ENCODE measurements around the gene DYTN.

The DYTN gene

GRCh38 chr2:206718296-206718695, at the start of gene DYTN:
Gene DYTN (minus strand): TSS chr2:206718396. CDS start chr2:206718279, 117 bp downstream.
- H3K4me3 ChIP-seq (ENCODE audit: low read length), result no peak within 1 kb of the TSS
- no peaks in the 10 kb centered on the region for H3K36me3 ChIP-seq (ENCODE audit: insufficient read depth, low read depth, low read length)
- H3K27me3 ChIP-seq (ENCODE audit: insufficient read depth, low read length), result no peaks in the 10 kb centered on the region; the same call in 1 of the 2 replicates
- peaks cover 3% of the 10 kb centered on the region; the same call in 1 of the 2 replicates for H3K9me3 ChIP-seq (ENCODE audit: insufficient read depth, low read depth, low read length)
- peaks cover 8% of the 10 kb centered on the region; the same call in 1 of the 2 replicates for H3K4me1 ChIP-seq (ENCODE audit: insufficient read depth, low read length)
- no peak within 1 kb of the TSS for H3K27ac ChIP-seq (ENCODE audit: low read length)
- H3K9ac ChIP-seq (ENCODE audit: low read depth, low read length), result no peak within 1 kb of the TSS

- Histone ChIP-seq H3K27me3 (ENCODE audit: insufficient read depth, low read length) (peaks cover 18% of the 10 kb centered on the region; the same call in 1 of the 2 replicates), H3K4me3 (ENCODE audit: low read length) (peak overlapping the region; percentile 94), H3K9ac (ENCODE audit: low read depth, low read length) (peak overlapping the region; percentile 96), H3K36me3 (ENCODE audit: insufficient read depth, low read depth, low read length) (peaks cover 41% of the 10 kb centered on the region), H3K27ac (ENCODE audit: low read length) (no peak overlapping the region), H3K9me3 (ENCODE audit: insufficient read depth, low read depth, low read length) (no peaks in the 10 kb centered on the region), H3K4me1 (ENCODE audit: insufficient read depth, low read length) (peaks cover 7% of the 10 kb centered on the region; the same call in 1 of the 2 replicates)
These were observed 48.1 kb upstream of the DYTN start for GRCh38 chr2:206766057-206766930.

GRCh38 chr2:206765242-206766056, 47.3 kb upstream of the DYTN start, which contains the start of the genes FASTKD2 and MDH1B:
Gene FASTKD2 (plus strand): TSS chr2:206765606. CDS start chr2:206766694, 1,088 bp downstream.
Gene MDH1B (minus strand): TSS chr2:206765328. CDS start chr2:206765271, 57 bp downstream.
- peak within 1 kb of the TSS; percentile 94 for H3K4me3 ChIP-seq (ENCODE audit: low read length)
- no peaks in the 10 kb centered on the region for H3K9me3 ChIP-seq (ENCODE audit: insufficient read depth, low read depth, low read length)
- H3K27ac ChIP-seq (ENCODE audit: low read length), result peak within 1 kb of the TSS; percentile 63
- H3K27me3 ChIP-seq (ENCODE audit: insufficient read depth, low read length), result peaks cover 18% of the 10 kb centered on the region; the same call in 1 of the 2 replicates
- H3K9ac ChIP-seq (ENCODE audit: low read depth, low read length), result peak within 1 kb of the TSS; percentile 96
- peaks cover 7% of the 10 kb centered on the region; the same call in 1 of the 2 replicates for H3K4me1 ChIP-seq (ENCODE audit: insufficient read depth, low read length)
- peaks cover 34% of the 10 kb centered on the region for H3K36me3 ChIP-seq (ENCODE audit: insufficient read depth, low read depth, low read length)

- peaks cover 7% of the 10 kb centered on the region; the same call in 1 of the 2 replicates for H3K4me1 ChIP-seq (ENCODE audit: insufficient read depth, low read length)
- no peaks in the 10 kb centered on the region for H3K9me3 ChIP-seq (ENCODE audit: insufficient read depth, low read depth, low read length)
- H3K4me3 ChIP-seq (ENCODE audit: low read length), result peak overlapping the region; percentile 94
- no peak overlapping the region for H3K27ac ChIP-seq (ENCODE audit: low read length)
- H3K36me3 ChIP-seq (ENCODE audit: insufficient read depth, low read depth, low read length), result peaks cover 29% of the 10 kb centered on the region
- peak overlapping the region; percentile 96; the same call in 1 of the 2 replicates for H3K9ac ChIP-seq (ENCODE audit: low read depth, low read length)
- H3K27me3 ChIP-seq (ENCODE audit: insufficient read depth, low read length), result peaks cover 18% of the 10 kb centered on the region; the same call in 1 of the 2 replicates
These were observed 46.6 kb upstream of the DYTN start for GRCh38 chr2:206764673-206765241.

- Histone ChIP-seq H3K9ac (ENCODE audit: low read depth, low read length) (no peak overlapping the region), H3K4me3 (ENCODE audit: low read length) (no peak overlapping the region), H3K36me3 (ENCODE audit: insufficient read depth, low read depth, low read length) (no peaks in the 10 kb centered on the region), H3K27me3 (ENCODE audit: insufficient read depth, low read length) (peaks cover 4% of the 10 kb centered on the region; the same call in 1 of the 2 replicates), H3K9me3 (ENCODE audit: insufficient read depth, low read depth, low read length) (no peaks in the 10 kb centered on the region), H3K4me1 (ENCODE audit: insufficient read depth, low read length) (no peaks in the 10 kb centered on the region), H3K27ac (ENCODE audit: low read length) (no peak overlapping the region)
These were observed 38.6 kb upstream of the DYTN start for GRCh38 chr2:206756816-206757215.

- Histone ChIP-seq H3K4me3 (ENCODE audit: low read length) (no peak overlapping the region), H3K9me3 (ENCODE audit: insufficient read depth, low read depth, low read length) (no peaks in the 10 kb centered on the region), H3K9ac (ENCODE audit: low read depth, low read length) (no peak overlapping the region), H3K27me3 (ENCODE audit: insufficient read depth, low read length) (no peaks in the 10 kb centered on the region), H3K27ac (ENCODE audit: low read length) (no peak overlapping the region), H3K36me3 (ENCODE audit: insufficient read depth, low read depth, low read length) (no peaks in the 10 kb centered on the region), H3K4me1 (ENCODE audit: insufficient read depth, low read length) (no peaks in the 10 kb centered on the region)
These were observed 22.6 kb upstream of the DYTN start for GRCh38 chr2:206740800-206741199.

- no peak overlapping the region for H3K27ac ChIP-seq (ENCODE audit: low read length)
- H3K27me3 ChIP-seq (ENCODE audit: insufficient read depth, low read length), result no peaks in the 10 kb centered on the region
- H3K36me3 ChIP-seq (ENCODE audit: insufficient read depth, low read depth, low read length), result no peaks in the 10 kb centered on the region
- H3K9ac ChIP-seq (ENCODE audit: low read depth, low read length), result no peak overlapping the region
- H3K4me3 ChIP-seq (ENCODE audit: low read length), result no peak overlapping the region
- no peaks in the 10 kb centered on the region for H3K9me3 ChIP-seq (ENCODE audit: insufficient read depth, low read depth, low read length)
- H3K4me1 ChIP-seq (ENCODE audit: insufficient read depth, low read length), result no peaks in the 10 kb centered on the region
These were observed 21.1 kb upstream of the DYTN start for GRCh38 chr2:206739271-206739670.

- no peaks in the 10 kb centered on the region for H3K4me1 ChIP-seq (ENCODE audit: insufficient read depth, low read length)
- H3K27me3 ChIP-seq (ENCODE audit: insufficient read depth, low read length), result no peaks in the 10 kb centered on the region
- no peak overlapping the region for H3K9ac ChIP-seq (ENCODE audit: low read depth, low read length)
- no peaks in the 10 kb centered on the region for H3K36me3 ChIP-seq (ENCODE audit: insufficient read depth, low read depth, low read length)
- H3K9me3 ChIP-seq (ENCODE audit: insufficient read depth, low read depth, low read length), result no peaks in the 10 kb centered on the region
- H3K27ac ChIP-seq (ENCODE audit: low read length), result no peak overlapping the region
- H3K4me3 ChIP-seq (ENCODE audit: low read length), result no peak overlapping the region
These were observed 18.7 kb upstream of the DYTN start for GRCh38 chr2:206736935-206737334.

GRCh38 chr2:206733341-206733740, 15.1 kb upstream of the DYTN start:
- no peak overlapping the region for H3K9ac ChIP-seq (ENCODE audit: low read depth, low read length)
- H3K4me3 ChIP-seq (ENCODE audit: low read length), result no peak overlapping the region
- no peaks in the 10 kb centered on the region for H3K36me3 ChIP-seq (ENCODE audit: insufficient read depth, low read depth, low read length)
- H3K27ac ChIP-seq (ENCODE audit: low read length), result no peak overlapping the region
- H3K27me3 ChIP-seq (ENCODE audit: insufficient read depth, low read length), result no peaks in the 10 kb centered on the region
- H3K9me3 ChIP-seq (ENCODE audit: insufficient read depth, low read depth, low read length), result no peaks in the 10 kb centered on the region
- no peaks in the 10 kb centered on the region for H3K4me1 ChIP-seq (ENCODE audit: insufficient read depth, low read length)

GRCh38 chr2:206728277-206729199, 10.3 kb upstream of the DYTN start:
- Histone ChIP-seq H3K4me1 (ENCODE audit: insufficient read depth, low read length) (no peaks in the 10 kb centered on the region), H3K27me3 (ENCODE audit: insufficient read depth, low read length) (no peaks in the 10 kb centered on the region), H3K9me3 (ENCODE audit: insufficient read depth, low read depth, low read length) (no peaks in the 10 kb centered on the region), H3K27ac (ENCODE audit: low read length) (no peak overlapping the region), H3K9ac (ENCODE audit: low read depth, low read length) (no peak overlapping the region), H3K4me3 (ENCODE audit: low read length) (no peak overlapping the region), H3K36me3 (ENCODE audit: insufficient read depth, low read depth, low read length) (no peaks in the 10 kb centered on the region)
